Transverse colon (tissue), 4 donors: Measurements from ENCODE around the gene INO80D.

Experiments
- CTCF ChIP-seq, 5 experiments: fragments of 200-600 bp in 3 of 5; fragments of 450-650 bp in 2 of 5; sonication (generic) in 3 of 5; IDR thresholded peaks; 1 replicate in 2 of 5; 2 replicates in 3 of 5; pipeline ENCODE4 v1.5.1; 2016 to 2017; ENCODE audit warnings: antibody characterized with exemption in 5 of 5, inconsistent platforms in 3 of 5, mild to moderate bottlenecking in 2 of 5, moderate library complexity in 1 of 5
- POLR2A ChIP-seq: fragments of 450-650 bp; IDR thresholded peaks from one replicate; pipeline ENCODE4 v1.6.1; 2016; ENCODE audit warnings: antibody characterized with exemption, mild to moderate bottlenecking, moderate library complexity
- POLR2AphosphoS5 ChIP-seq, 3 donors: sonication (generic); formaldehyde crosslinking; IDR thresholded peaks; one replicate each; pipeline ENCODE4 v1.6.1; 2016; ENCODE audit warnings: antibody characterized with exemption in 3 of 3

GRCh38 chr2:206051912-206052311 is 34.1 kb downstream of the INO80D start:
- TF ChIP-seq CTCF (IDR thresholded peaks at IDR 0.05) (no peak), POLR2AphosphoS5 (IDR thresholded peaks at IDR 0.05) (no peak), POLR2A (no peak)
